PC-9 (cell line): Measurements from ENCODE around the gene GNG10.

Source experiments
- EZH2 ChIP-seq: fragments of 200-600 bp; sonication (generic); IDR thresholded peaks from 2 replicates; pipeline ENCODE4 v1.8.0; 2017; ENCODE audit warnings: antibody characterized with exemption, low read depth
- TF ChIP-seq, protein P1 (sequence below): fragments of 200-600 bp; sonication (generic); conservative IDR thresholded peaks from 2 replicates; pipeline ENCODE4 v1.6.1; 2017; ENCODE audit warnings: mixed run types, antibody characterized with exemption, mild to moderate bottlenecking, moderate library complexity

DNA sequence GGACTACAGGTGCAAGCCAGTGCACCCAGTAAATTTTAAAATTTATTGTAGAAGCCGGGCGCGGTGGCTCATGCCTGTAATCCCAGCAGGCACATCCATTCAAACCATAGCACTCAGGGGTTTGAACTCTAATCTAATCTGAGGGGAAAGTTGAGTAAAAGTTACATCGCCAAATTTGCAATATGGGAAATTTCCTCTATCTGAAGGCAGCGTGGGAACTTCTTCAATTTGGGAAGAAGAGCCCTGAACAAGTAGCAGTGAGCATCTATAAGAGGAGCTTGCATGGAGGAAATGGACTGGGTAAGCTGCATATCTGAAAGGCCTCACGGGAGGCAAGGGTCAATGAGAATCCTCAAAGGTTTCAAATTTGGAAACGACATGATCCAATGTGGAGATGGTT is 33.0 kb upstream of the GNG10 start:
- TF ChIP-seq, protein P1, sequence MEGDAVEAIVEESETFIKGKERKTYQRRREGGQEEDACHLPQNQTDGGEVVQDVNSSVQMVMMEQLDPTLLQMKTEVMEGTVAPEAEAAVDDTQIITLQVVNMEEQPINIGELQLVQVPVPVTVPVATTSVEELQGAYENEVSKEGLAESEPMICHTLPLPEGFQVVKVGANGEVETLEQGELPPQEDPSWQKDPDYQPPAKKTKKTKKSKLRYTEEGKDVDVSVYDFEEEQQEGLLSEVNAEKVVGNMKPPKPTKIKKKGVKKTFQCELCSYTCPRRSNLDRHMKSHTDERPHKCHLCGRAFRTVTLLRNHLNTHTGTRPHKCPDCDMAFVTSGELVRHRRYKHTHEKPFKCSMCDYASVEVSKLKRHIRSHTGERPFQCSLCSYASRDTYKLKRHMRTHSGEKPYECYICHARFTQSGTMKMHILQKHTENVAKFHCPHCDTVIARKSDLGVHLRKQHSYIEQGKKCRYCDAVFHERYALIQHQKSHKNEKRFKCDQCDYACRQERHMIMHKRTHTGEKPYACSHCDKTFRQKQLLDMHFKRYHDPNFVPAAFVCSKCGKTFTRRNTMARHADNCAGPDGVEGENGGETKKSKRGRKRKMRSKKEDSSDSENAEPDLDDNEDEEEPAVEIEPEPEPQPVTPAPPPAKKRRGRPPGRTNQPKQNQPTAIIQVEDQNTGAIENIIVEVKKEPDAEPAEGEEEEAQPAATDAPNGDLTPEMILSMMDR, result no peak
- no peak for TF ChIP-seq EZH2
